ENCODE results near the gene PISD.
A peak's percentile ranks its signal among the peaks of the same experiment; 100 is the strongest.
"Not testable (repeated sequence)": the region's sequence is repeated elsewhere in the genome, so short reads cannot be mapped to it uniquely, and the experiment has no call there.

Gene PISD

GRCh38 chr22:31661851-31662667 lies at the start of gene PISD:
PISD (minus strand) TSS chr22:31662215; CDS start chr22:31662208, 7 bp downstream.
- peak; percentile 97 for DNase-seq

- not testable (repeated sequence) for DNase-seq
These were observed 49.2 kb upstream of the PISD start for GRCh38 chr22:31711226-31711625.

DNA sequence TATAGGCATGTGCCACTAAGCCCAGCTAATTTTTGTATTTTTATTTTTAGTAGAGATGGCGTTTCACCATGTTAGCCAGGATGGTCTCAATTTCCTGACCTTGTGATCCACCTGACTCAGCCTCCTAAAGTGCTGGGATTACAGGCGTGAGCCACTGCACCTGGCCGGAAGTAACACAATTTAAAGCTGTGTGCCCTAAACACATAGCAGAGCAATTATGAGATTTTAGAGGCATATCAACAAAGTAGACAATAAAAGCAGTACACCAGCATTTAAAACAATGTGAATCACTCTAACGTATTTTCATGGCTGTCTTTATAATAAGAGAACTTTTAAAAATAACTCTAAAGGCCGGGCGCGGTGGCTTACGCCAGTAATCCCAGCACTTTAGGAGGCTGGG lies 45.5 kb upstream of the PISD start:
- no peak for DNase-seq

DNA sequence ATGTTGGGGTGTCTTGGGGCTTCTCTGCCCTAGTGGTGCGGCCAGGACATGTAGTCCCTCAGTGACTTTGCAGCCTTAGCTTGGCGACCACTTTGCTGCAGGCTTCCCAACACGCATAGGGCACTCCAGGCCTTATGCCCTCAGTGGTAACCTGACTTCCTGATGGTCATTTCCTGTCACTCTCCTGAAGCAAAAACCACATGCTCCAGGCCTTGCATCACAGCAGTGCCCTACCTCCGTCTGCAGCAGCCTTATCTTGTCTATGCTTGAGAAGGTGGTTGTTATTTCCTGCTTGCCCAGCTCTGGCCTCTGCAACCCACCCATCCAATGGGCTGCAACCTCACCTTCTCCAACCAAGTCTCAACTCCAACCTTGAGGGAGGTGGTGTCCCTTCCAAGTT lies 33.4 kb upstream of the PISD start:
- no peak for DNase-seq

GRCh38 chr22:31694046-31694445 lies 32.0 kb upstream of the PISD start:
- not testable (repeated sequence) for DNase-seq

DNA sequence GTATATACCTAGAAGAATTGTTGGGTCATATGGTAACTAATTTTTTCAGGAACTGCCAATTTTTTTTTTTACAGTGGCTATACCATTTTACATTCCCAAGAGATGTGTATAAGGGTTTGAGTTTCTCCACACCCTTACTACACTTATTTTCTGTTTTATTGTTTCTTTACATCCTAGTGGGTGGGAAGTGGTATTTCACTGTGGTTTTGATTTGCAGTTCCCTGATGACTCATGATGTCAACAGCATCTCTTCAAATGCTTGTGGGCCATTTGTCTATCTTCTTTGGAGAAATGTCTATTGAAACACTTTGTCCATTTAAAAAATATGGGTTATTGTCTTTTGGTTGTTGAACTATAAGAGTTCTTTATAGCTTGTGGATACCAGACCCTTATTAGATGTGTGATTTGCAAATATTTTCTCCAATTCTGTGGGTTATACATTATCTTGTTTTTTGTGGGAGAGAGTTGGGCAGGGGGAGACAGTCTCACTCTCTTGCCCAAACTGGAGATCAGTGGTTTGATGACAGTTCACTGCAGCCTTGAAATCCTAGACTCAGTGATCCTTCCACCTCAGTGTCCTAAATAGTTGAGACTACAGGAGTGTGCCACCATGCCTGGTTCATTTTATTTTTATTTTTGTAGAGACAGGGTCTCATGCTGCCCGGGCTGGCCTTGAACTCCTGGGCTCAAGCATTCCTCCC lies 30.3 kb upstream of the PISD start:
- DNase-seq: no peak

DNA sequence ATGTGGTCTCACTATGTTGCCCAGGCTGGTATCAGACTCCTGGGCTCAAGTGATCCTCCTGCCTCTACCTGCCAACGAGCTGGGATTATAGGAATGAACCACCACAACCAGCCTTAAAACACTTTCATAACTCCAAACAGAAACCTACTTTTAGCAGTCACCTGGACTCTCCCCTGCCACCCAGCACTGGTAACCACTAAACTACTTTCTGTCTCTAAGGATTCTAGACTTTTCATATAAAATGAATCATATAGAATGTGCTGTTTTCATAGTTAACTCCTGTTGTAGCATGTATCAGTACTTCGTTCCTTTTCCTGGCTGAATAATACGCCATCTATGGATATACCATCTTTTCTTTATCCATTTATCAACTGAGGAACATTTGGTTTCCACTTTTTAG lies 29.4 kb upstream of the PISD start:
- DNase-seq: no peak

DNA sequence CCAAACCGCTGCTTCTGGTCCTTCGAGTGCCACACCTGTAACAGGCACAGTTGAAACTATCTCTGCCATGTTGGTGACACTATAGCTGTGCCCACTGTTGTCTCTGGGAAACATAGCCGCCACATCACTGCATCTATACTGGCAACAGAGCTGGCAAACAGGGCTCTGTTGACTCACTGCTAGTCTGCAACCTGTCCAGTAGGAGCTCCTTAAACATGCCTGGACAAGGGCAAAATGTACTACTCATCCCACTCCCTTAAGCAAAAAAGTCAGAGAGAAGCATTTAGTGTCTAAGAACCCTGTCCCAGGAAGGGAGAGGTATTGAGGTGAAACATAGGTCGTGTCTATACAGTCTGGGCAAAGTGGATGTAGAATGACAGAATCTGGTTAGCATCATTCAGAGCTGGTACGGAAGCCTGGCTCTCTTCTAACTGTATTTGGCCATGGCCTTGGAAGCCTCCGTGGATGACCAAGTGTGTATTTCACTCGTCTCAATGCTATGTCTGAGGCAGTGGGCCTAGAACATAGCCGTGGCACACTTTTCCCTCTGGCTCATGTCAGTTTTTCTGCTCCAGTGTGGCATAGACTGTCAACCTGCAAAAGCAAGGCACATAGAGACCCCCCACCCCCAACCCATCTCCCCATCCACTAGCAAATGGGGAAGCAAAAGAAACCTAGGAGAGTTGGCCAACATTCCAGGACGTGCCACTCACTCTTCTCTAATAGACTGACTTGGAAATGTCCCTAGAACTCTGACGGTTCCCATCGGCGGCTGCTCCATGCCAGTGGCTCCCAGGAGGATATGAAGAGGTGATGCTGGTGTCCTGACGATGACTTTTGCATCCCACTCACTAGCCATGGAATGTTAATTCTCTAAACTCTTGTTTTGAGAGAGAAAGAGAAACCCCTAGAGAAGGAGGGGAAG lies 21.4 kb upstream of the PISD start:
- no peak for DNase-seq

DNA sequence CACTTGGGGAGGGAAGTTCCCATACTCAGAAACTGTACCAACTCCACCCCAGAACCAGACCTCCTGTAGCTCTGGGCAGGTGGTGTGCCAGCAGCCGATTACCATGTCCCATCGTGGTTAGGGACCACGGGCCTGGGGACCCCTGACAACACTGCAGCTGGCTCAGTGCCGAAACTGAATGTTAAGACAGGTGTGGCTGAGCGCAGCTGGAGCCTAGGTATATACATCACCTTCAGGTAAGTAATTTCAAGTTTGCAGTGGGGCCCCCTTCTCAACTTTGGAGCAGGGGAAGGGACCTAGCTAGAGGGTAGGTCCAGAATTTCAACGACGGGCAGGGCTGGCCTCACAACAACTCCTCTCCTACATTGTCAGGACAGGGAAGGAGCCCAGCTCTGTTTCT lies 20.7 kb upstream of the PISD start:
- no peak for DNase-seq

GRCh38 chr22:31681349-31682345 lies 19.6 kb upstream of the PISD start:
- no peak for DNase-seq

DNA sequence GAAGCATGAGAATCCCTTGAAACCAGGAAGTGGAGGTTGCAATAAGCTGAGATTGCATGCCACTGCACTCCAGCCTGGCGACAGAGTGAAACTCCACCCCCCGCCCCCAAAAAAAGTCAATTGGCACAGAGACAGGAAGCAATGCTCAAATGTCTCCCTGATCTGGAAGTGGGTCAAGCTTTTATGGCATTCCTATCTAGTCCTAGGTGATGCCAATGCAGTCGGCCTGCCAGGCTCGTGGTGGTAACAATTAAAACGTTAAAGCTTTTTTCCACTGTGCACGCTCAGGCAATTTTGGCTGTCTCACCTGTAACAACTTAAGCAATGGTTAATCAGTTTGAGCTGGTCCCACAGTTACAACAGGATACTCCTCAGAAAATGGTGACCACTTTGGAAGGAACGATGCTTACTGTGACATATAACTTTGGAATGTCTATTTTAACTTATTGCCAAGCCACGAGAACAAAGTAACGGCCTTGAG lies 18.9 kb upstream of the PISD start:
- no peak for DNase-seq

DNA sequence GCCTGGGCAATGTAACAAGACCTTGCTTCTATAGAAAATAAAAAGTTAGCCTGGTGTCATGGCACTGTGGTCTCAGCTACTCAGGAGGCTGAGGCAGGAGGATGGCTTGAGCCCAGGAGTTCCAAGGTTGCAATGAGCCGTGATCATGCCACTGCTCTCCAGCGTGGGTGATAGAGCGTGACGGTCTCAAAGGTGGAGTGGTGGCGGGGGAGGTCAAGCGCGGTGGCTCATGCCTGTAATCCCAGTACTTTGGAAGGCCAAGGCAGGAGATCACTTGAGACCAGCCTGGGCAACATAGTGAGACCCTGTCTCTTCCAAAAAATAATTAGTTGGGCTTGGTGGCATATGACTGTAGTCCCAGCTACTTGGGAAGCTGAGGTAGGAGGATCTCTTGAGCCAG lies 16.7 kb upstream of the PISD start:
- DNase-seq: no peak

- peak; percentile 92 for DNase-seq
These were observed 14.7 kb upstream of the PISD start for GRCh38 chr22:31676700-31677099.

DNA sequence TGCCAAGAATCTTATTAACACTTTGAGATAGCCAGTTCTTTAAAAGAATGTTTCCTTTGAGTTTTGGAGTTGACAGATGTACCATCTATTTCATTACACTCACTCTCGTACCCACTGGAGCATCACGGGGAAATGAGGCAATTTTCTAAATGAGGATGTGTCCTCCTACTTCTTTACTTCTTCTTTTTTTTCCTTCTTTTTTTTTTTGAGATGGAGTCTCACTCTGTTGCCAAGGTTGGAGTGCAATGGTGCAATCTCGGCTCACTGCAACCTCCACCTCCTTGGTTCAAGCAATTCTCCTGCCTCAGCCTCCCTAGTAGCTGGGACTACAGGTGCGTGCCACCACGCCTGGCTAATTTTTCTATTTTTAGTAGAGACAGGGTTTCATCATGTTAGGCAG lies 12.2 kb upstream of the PISD start:
- not testable (repeated sequence) for DNase-seq

- DNase-seq: not testable (repeated sequence)
These were observed 6.8 kb upstream of the PISD start for GRCh38 chr22:31668849-31669248.

GRCh38 chr22:31662668-31663037 lies 638 bp upstream of the PISD start:
- DNase-seq: no peak

- DNase-seq: not testable (repeated sequence)
These were observed 1.1 kb downstream of the PISD start for GRCh38 chr22:31660860-31661341.

DNA sequence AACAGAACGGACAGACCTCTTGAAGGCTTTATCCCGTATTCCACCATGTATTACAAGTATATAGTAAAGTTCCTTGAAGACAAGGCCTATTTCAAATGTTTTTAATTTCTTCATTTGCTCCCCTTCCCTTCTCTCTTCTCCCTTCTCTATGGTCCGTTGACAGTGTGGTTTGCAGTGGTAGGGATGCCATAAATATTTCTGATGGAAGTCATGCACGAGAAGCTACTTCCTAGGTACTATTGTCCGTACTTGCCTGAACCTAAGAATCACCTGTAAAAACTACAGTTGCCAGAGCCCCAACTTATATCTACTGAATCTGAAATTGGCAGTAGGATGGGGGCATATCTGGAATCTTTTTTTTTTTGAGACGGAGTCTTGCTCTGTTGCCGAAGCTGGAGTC lies 2.8 kb downstream of the PISD start:
- no peak for DNase-seq

GRCh38 chr22:31654408-31654807 lies 7.6 kb downstream of the PISD start:
- DNase-seq: no peak

GRCh38 chr22:31653944-31654343 lies 8.1 kb downstream of the PISD start:
- no peak for DNase-seq

- no peak for DNase-seq
These were observed 8.9 kb downstream of the PISD start for GRCh38 chr22:31652911-31653684.
